Right atrium auricular region (tissue), 2 donors: ENCODE results near the gene MEGF8. TPM values are rescaled to one million over a fixed set of nuclear protein-coding genes. Genes with fewer than 3 reads are reported as not detected.

Experiments used
- DNase-seq: peaks from one replicate; pipeline ENCODE4 v3.0.0-alpha.2; 2019; ENCODE audit warnings: low spot score
- H3K27ac ChIP-seq, 2 donors: fragments of 200-600 bp; sonication (generic); 1 replicate in 1 of 2; 2 replicates in 1 of 2; pipeline ENCODE4 v1.5.1; 2016 to 2019
- H3K27me3 ChIP-seq, 2 donors: fragments of 200-600 bp; sonication (generic); one replicate each; pipeline versions ENCODE4 v1.5.1 to v1.6.0; 2017 to 2019
- H3K36me3 ChIP-seq: fragments of 200-600 bp; sonication (generic); one replicate; pipeline ENCODE4 v1.5.1; 2016
- H3K4me1 ChIP-seq, 2 donors: fragments of 200-600 bp; sonication (generic); one replicate each; pipeline versions ENCODE4 v1.5.1 to v1.6.0; 2017 to 2019
- H3K4me3 ChIP-seq, 2 donors: fragments of 200-600 bp; sonication (generic); 1 replicate in 1 of 2; 2 replicates in 1 of 2; pipeline ENCODE4 v1.5.1; 2017 to 2019; ENCODE audit warnings: mild to moderate bottlenecking in 1 of 2, moderate library complexity in 1 of 2
- H3K9me3 ChIP-seq, 2 donors: fragments of 200-600 bp; sonication (generic); one replicate each; pipeline ENCODE4 v1.5.1; 2019
- total RNA-seq, 2 donors: library from RNA; depleted of rRNA; stranded (reverse); fragments of >200 nt; gene quantifications; one replicate each; pipeline ENCODE4 v1.1.0, GENCODE V29; 2016
- TF ChIP-seq, protein P1 (sequence below), 2 donors: fragments of 200-600 bp; sonication (generic); IDR thresholded peaks; one replicate each; pipeline ENCODE4 v1.5.1; 2019; ENCODE audit warnings: antibody characterized with exemption in 2 of 2

The MEGF8 gene
- total RNA-seq, 2 donors from 2014 or later: 24.3 to 31.2 TPM

DNA sequence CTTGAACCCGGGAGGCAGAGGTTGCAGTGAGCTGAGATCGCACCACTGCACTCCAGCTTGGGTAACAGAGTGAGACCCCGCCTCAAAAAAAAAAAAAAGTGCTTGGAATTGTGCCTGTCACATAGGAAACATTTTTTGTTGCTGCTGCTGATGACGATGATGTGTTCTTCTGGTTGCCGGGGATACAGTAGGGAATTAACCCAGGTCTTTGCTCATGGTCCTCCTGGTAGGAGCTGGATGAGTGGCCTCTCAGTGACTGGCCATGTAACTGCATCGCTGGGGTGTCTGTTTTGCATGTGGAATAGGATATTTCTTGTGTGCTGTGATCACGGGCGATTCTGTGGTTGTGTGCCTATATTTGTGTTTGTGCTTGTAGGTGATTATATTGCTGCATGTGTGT, 69.3 kb downstream of the MEGF8 start:
- TF ChIP-seq, protein P1, sequence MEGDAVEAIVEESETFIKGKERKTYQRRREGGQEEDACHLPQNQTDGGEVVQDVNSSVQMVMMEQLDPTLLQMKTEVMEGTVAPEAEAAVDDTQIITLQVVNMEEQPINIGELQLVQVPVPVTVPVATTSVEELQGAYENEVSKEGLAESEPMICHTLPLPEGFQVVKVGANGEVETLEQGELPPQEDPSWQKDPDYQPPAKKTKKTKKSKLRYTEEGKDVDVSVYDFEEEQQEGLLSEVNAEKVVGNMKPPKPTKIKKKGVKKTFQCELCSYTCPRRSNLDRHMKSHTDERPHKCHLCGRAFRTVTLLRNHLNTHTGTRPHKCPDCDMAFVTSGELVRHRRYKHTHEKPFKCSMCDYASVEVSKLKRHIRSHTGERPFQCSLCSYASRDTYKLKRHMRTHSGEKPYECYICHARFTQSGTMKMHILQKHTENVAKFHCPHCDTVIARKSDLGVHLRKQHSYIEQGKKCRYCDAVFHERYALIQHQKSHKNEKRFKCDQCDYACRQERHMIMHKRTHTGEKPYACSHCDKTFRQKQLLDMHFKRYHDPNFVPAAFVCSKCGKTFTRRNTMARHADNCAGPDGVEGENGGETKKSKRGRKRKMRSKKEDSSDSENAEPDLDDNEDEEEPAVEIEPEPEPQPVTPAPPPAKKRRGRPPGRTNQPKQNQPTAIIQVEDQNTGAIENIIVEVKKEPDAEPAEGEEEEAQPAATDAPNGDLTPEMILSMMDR (IDR thresholded peaks at IDR 0.05): no peak
- Histone ChIP-seq H3K36me3 (no peaks in the 10 kb centered on the region), H3K4me1 (peaks cover 0 to 14% of the 10 kb centered on the region in 2 donors), H3K27ac (no peak overlapping the region), H3K9me3 (no peaks in the 10 kb centered on the region), H3K4me3 (no peak overlapping the region), H3K27me3 (no peaks in the 10 kb centered on the region)
- DNase-seq: no peak

DNA sequence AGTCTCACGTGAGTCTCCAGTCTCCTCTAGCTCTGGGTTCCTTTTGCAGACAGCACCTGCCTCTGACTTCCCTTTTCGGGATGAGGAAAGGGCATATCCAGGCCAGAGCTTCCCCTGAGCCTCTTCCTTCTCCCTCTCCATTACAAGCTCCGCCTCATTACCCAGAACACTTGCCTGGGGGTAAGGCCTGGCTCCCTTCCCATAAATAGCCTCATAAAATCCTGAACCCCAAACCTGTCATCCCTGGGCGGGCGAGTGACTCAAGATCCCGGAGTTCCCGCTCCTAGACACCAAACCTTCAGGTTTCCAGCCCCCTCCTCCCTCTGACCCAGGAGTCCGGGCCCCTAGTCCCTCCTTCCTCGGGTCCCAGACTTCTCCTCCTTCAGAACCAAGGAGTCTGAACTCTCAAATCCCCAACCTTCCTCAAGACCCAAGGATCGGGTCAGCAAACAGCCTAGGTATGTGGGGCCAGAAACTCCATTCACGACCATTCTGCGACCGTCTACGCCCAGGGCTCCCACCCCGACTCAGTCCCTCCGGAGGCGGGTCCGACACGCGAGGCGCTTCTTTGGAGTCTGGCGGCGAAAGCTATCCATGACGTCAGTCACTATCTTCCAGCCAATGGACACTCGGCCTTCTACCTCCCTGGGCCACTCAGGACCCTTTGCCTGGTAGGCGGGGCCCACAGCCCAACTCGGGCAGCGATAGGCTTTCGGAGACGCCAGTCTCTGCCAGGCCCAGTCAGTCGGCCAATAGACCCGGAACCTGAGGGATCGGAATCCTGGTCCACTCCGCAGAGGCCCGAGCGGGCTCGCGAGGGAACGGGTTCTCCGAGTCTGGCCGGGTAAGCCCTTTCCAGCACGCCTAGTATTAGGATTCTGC, 71.2 kb downstream of the MEGF8 start:
- Histone ChIP-seq H3K4me1 (peaks cover 0 to 22% of the 10 kb centered on the region in 2 donors), H3K36me3 (no peaks in the 10 kb centered on the region), H3K27ac (peak overlapping the region; percentile 86 to 90), H3K27me3 (no peaks in the 10 kb centered on the region), H3K9me3 (no peaks in the 10 kb centered on the region), H3K4me3 (peak overlapping the region; percentile 48 to 55)
- DNase-seq: peak; percentile 99
- TF ChIP-seq, protein P1 (IDR thresholded peaks at IDR 0.05): no peak

DNA sequence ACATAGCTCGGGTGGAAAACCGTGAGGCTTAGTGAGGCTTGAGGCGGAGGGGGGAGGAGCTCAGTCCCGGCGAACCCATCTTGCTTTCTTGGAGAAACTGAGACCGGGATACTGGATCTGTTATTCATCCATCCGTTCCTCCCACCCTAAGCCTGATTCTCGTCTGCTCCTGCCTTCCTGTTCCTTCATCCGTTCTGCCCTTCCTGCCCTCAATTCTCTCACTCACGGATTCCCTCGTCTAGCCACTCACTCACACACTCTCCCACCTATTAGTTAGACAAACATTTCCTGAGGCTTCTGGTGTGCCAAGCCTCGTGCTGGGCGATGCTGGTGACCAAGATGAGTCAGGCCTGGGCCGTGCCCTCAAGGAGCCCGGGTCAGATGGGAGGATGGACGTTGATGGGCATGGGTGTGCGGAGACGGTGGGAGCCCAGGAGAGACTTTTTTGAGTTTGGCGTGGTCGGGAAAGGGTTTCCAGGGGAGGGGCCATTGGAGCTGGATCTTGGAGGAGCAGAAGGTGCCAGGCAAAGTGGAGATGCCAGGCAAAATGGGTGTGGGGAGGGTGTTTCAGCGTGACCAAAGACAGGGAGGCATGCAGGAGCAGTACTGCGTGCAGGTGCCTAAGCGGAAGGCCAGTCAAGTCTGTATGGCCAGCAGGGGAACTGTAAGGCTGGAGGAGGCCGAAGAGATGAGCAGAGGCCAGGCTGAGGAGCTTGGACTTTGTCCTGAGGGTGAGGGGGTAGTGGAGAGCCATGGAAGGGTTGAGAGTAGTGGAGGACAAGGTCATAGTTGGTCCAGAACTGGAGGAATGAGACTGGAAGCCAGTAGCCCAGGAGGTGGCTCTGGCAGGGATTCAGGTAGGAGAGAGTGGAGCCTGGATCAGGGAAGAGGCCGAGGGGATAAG, 72.1 kb downstream of the MEGF8 start:
- no peaks in the 10 kb centered on the region for H3K27me3 ChIP-seq
- no peak for DNase-seq
- no peaks in the 10 kb centered on the region for H3K36me3 ChIP-seq
- H3K4me3 ChIP-seq: peak overlapping the region; percentile 48 to 55
- H3K27ac ChIP-seq: peak overlapping the region; percentile 86 to 90
- no peaks in the 10 kb centered on the region for H3K9me3 ChIP-seq
- peaks cover 0 to 29% of the 10 kb centered on the region in 2 donors for H3K4me1 ChIP-seq
- TF ChIP-seq, protein P1 (IDR thresholded peaks at IDR 0.05): no peak

DNA sequence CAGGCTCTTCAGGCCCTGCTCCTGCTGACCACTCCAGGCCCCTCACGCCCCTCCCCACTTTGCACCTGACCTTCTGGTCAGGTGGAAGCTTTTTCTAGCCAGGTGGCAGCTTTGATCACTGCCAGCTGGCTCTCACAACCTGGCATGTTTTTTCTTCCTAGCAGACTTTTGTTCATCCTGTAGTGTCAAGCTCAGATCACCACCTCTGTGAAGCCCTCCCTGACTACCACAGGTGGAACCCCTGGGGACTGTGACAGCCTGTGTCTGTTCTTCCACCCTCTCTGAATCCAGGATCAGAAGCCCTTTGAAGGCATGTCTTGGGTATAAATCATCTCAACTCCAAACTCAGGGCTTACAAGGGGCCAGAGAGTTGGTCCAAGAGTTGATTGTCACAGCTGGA, 75.0 kb downstream of the MEGF8 start:
- H3K9me3 ChIP-seq: no peaks in the 10 kb centered on the region
- peaks cover 0 to 30% of the 10 kb centered on the region in 2 donors for H3K4me1 ChIP-seq
- no peaks in the 10 kb centered on the region for H3K27me3 ChIP-seq
- no peaks in the 10 kb centered on the region for H3K36me3 ChIP-seq
- no peak overlapping the region for H3K27ac ChIP-seq
- no peak for DNase-seq
- TF ChIP-seq, protein P1 (IDR thresholded peaks at IDR 0.05): no peak
- H3K4me3 ChIP-seq: no peak overlapping the region

DNA sequence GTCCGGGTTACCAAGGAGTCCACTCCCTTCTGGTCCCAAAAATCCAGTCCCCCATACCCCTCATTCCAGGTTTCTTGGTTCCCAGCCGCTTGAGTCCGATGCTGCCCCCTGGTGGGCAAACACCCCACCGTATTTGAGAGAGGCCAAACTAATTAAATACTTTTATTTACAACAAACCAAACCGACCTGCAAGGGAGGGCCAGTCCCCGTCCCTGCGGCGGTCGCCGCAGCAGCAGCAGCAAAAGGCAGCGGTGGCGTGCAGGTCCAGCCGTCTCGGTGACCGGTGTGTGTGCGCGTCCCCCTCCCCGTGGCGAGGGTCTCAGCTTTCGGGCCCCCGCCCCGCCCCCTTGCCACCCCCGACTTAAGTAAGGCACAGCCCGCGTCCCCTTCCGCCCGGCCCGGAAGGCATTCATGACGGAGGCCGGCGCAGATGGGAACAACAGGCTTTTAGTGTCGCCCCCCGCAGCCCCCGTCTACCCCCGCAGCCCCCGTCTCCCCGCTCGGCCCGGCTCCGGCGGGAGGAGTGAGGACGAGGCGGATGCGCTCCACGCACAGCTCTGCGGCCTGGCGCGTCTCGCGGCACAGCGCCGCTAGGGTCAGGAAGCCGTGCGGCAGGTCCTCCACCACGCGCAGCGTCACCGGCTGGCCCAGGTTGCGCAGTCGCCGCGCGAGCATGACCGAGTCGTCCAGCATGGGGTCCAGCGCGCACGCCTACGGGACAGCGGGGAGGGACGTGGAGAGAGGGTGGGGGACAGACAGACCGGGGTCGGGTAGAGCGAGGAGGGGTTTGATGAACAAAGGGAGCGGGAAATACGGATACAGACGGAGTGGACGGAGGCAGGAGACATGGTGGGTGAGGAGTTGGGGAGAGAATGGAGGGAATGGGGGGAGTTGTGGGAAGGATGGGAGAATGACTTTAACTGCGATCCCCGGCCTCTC, 76.2 kb downstream of the MEGF8 start:
- DNase-seq: peak; percentile 86
- H3K36me3 ChIP-seq: no peaks in the 10 kb centered on the region
- TF ChIP-seq, protein P1 (IDR thresholded peaks at IDR 0.05): peak; percentile 57 to 90
- peaks cover 0 to 24% of the 10 kb centered on the region in 2 donors for H3K4me1 ChIP-seq
- no peaks in the 10 kb centered on the region for H3K27me3 ChIP-seq
- no peaks in the 10 kb centered on the region for H3K9me3 ChIP-seq
- H3K4me3 ChIP-seq: peak overlapping the region; percentile 49 to 66
- H3K27ac ChIP-seq: peak overlapping the region; percentile 58 to 75
